Gastroesophageal sphincter (tissue), 3 donors: ENCODE results near the gene MBOAT2.

Experiments used
- CTCF ChIP-seq, 4 experiments: fragments of 200-600 bp in 2 of 4; fragments of 450-650 bp in 2 of 4; sonication (generic) in 1 of 4; IDR thresholded peaks; one replicate each; pipeline ENCODE4 v1.5.1; 2017 to 2019; ENCODE audit warnings: antibody characterized with exemption in 4 of 4, mild to moderate bottlenecking in 2 of 4, moderate library complexity in 2 of 4
- EP300 ChIP-seq: sonication (generic); formaldehyde crosslinking; IDR thresholded peaks from one replicate; pipeline ENCODE4 v1.6.1; 2017; ENCODE audit warnings: antibody characterized with exemption, mild to moderate bottlenecking
- POLR2AphosphoS5 ChIP-seq: sonication (generic); formaldehyde crosslinking; IDR thresholded peaks from one replicate; pipeline ENCODE4 v1.6.1; 2017; ENCODE audit warnings: antibody characterized with exemption

GRCh38 chr2:8934338-8934737, 69.1 kb downstream of the MBOAT2 start:
- TF ChIP-seq CTCF (IDR thresholded peaks at IDR 0.05) (no peak), POLR2AphosphoS5 (no peak), EP300 (no peak)
